22Rv1 (cell line): Measurements from ENCODE around the gene ITGB2.

ENCODE experiments used
- H3K27ac ChIP-seq: fragments of 450-650 bp; 2 replicates; pipeline ENCODE4 v1.5.1; 2017
- ZFX ChIP-seq: fragments of 450-650 bp; IDR thresholded peaks from 2 replicates; pipeline ENCODE4 v1.6.1; 2017; ENCODE audit warnings: antibody characterized with exemption, borderline replicate concordance
- TF ChIP-seq, protein P1 (sequence below): fragments of 450-650 bp; IDR thresholded peaks from 2 replicates; pipeline ENCODE4 v1.5.1; 2017; ENCODE audit warnings: mild to moderate bottlenecking

The ITGB2 gene

DNA sequence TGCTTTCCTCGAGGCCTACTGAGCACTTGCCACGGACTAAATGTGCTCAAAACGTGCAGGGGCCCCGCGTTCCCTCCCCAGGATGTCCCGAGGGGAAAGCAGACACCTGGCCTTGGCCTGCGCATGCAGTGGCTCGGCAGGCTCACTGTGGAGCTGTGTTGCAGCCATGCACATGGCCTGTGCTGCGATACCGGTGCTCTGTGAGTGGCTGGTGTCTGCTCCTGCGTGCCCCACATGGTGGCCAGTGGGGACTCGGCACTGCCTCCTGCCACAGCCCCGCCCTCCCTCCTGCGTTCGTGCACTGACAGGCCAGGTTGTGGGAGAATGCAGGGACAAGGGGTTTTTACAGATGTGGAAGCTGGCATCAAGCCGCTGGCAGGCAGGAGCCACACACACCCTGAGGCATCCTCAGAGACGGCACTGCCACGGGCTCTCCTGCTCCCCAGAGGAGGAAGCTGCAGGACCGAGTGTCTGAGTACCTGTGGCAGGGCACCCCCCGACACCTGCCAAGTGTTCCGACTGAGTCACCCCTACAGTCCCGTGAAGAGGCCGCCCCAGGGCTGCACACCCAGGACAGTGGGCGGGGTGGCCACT is 30.3 kb downstream of the ITGB2 start:
- H3K27ac ChIP-seq, result no peak overlapping the region

GRCh38 chr21:44889625-44890337 is 30.9 kb downstream of the ITGB2 start:
- TF ChIP-seq, protein P1, sequence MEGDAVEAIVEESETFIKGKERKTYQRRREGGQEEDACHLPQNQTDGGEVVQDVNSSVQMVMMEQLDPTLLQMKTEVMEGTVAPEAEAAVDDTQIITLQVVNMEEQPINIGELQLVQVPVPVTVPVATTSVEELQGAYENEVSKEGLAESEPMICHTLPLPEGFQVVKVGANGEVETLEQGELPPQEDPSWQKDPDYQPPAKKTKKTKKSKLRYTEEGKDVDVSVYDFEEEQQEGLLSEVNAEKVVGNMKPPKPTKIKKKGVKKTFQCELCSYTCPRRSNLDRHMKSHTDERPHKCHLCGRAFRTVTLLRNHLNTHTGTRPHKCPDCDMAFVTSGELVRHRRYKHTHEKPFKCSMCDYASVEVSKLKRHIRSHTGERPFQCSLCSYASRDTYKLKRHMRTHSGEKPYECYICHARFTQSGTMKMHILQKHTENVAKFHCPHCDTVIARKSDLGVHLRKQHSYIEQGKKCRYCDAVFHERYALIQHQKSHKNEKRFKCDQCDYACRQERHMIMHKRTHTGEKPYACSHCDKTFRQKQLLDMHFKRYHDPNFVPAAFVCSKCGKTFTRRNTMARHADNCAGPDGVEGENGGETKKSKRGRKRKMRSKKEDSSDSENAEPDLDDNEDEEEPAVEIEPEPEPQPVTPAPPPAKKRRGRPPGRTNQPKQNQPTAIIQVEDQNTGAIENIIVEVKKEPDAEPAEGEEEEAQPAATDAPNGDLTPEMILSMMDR, result no peak
- TF ChIP-seq ZFX, result no peak
- H3K27ac ChIP-seq, result no peak overlapping the region

More for the DNA sequence above, 30.3 kb downstream of the ITGB2 start:
- TF ChIP-seq, protein P1, result no peak
- TF ChIP-seq ZFX, result no peak

GRCh38 chr21:44888581-44889550 is 31.8 kb downstream of the ITGB2 start:
- no peak overlapping the region for H3K27ac ChIP-seq
- TF ChIP-seq, protein P1, result no peak
- no peak for TF ChIP-seq ZFX

DNA sequence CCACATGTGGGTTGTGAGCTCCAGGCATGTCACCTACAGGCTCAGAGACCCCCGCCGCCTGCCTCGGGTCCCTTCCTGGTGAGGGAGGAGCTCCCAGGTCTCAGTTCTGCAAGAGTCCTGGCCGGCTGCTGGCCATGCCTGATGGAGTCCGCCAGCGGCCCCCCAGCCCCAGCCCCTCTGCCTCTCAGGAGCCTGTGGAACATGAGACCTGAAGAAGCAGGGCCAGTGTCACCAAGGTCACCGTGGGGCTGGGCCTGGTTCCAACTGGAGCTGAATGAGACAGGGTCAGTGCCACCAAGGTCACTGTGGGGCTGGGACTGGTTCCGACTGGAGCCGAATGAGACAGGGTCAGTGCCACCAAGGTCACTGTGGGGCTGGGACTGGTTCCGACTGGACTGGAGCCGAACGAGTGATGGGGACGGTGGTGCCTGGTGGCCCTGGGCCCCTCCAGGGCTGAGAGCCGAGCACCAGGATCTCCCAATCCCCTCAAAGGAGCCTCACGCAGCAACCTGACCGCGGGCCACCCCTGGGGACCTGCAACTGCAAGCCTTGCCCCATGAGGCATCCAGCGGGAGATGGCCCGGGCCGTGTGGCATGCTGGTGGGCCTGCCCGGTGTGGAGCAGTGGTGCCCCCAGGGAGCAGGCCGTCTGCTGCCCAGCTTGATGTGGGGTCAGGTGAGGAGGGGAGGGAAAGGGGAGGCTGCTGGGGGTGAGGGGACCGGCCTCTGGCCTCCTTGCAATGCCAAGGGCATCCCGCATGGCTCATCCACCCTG is 32.7 kb downstream of the ITGB2 start:
- H3K27ac ChIP-seq, result no peak overlapping the region
- TF ChIP-seq ZFX, result no peak
- TF ChIP-seq, protein P1, result no peak

DNA sequence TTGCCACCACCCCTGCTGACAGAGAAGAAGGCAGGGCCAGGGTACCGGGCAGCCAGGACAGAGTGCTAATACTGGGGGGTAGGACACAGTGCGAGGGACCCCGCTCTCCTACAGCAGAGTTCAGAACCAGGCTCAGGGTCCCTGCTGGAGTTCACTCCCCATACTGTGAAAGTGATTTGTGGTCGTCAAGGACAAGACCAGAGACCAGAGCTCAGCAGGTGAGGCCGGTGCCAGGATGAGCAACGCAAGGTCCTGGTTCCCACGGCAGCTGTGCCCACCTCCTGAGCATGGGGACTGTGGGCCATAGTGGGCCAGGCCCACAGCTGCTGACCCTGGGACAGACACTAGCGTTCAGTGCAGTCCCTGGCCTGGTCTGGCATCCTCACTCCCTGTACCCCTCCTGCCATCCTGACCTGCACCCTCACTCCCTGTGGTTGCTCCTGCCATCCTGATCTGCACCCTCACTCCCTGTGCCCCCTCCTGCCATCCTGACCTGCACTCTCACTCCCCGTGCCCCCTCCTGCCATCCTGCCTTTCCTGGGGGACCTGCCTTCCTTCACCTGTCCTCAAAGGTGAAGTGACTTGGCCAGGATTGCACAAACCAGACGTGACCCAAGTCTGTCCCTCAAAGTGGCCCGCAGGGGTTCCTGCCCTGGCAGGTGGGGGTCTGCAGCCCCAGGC is 33.4 kb downstream of the ITGB2 start:
- TF ChIP-seq, protein P1, result no peak
- no peak for TF ChIP-seq ZFX
- no peak overlapping the region for H3K27ac ChIP-seq
